ENCODE results near the gene TSPAN9. TPM values are rescaled to one million over a fixed set of nuclear protein-coding genes. Genes with fewer than 3 reads are reported as not detected.

The TSPAN9 gene
- total RNA-seq, 1 donor from 2014 or later, result 114 TPM

DNA sequence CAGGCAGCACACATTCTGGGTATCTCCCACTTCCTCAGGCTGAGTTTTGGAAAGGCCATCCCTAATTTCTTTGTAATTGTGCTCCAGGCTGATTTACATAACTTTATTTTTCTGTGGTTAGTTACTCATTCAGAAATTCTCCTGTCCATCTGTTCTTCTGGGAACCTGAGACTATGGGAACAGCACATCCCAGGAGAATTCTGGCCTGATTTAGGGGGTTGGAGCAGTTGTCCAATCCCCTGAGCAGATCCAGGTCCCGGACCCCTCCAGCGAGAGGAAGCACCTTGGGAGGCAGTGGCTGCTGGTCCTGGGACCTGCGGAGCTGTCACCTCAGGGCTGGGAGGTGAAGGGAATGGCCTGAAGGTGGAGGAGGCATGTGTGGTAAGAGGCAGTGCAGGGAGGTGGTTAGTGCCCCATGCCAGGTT, 40.4 kb downstream of the TSPAN9 start:
- H3K36me3 Mint-ChIP-seq (ENCODE audit: unreplicated experiment), result peaks cover 13% of the 10 kb centered on the region

DNA sequence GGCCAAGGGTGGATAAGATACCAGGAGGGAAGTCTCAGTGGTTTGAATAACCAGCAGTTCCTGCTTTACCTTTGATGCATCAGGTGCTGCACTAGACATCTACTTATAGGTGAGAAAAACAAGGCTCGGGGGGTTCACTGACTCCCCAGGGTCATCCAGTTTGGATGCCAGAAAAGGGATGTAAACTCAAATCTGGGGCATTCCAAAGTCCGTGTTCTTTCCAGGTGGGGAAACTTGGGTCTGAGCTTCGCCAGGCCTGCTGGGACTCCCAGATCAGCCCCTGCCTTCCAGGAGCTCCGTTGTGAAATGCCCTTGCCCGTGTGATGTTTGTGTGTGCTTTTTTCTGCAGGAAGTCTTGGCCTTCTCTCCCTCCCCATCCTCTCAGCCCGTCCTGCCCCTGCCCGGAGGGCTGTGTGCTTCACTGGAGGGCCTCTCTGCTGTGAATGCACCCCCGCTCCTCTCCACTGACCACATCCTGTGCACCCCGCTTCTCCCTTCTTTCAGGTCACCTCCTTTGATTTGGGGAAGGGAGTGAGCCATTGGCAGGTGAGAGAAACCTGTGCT, 42.1 kb downstream of the TSPAN9 start:
- Mint-ChIP-seq H3K4me3 (ENCODE audit: unreplicated experiment) (no peak overlapping the region), H3K27ac (ENCODE audit: unreplicated experiment) (peak overlapping the region; percentile 73), H3K9me3 (ENCODE audit: unreplicated experiment) (no peaks in the 10 kb centered on the region), H3K27me3 (ENCODE audit: unreplicated experiment) (no peaks in the 10 kb centered on the region), H3K36me3 (ENCODE audit: unreplicated experiment) (peaks cover 16% of the 10 kb centered on the region), H3K4me1 (ENCODE audit: unreplicated experiment) (peaks cover 73% of the 10 kb centered on the region)
- TF ChIP-seq, protein P1, sequence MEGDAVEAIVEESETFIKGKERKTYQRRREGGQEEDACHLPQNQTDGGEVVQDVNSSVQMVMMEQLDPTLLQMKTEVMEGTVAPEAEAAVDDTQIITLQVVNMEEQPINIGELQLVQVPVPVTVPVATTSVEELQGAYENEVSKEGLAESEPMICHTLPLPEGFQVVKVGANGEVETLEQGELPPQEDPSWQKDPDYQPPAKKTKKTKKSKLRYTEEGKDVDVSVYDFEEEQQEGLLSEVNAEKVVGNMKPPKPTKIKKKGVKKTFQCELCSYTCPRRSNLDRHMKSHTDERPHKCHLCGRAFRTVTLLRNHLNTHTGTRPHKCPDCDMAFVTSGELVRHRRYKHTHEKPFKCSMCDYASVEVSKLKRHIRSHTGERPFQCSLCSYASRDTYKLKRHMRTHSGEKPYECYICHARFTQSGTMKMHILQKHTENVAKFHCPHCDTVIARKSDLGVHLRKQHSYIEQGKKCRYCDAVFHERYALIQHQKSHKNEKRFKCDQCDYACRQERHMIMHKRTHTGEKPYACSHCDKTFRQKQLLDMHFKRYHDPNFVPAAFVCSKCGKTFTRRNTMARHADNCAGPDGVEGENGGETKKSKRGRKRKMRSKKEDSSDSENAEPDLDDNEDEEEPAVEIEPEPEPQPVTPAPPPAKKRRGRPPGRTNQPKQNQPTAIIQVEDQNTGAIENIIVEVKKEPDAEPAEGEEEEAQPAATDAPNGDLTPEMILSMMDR (IDR thresholded peaks at IDR 0.05), result no peak
- DNase-seq (ENCODE audit: extremely low spot score, unreplicated experiment), result no peak

More for the DNA sequence above, 40.4 kb downstream of the TSPAN9 start:
- TF ChIP-seq, protein P1 (IDR thresholded peaks at IDR 0.05), result no peak
- DNase-seq (ENCODE audit: extremely low spot score, unreplicated experiment), result no peak
- no peaks in the 10 kb centered on the region for H3K9me3 Mint-ChIP-seq (ENCODE audit: unreplicated experiment)
- no peaks in the 10 kb centered on the region for H3K27me3 Mint-ChIP-seq (ENCODE audit: unreplicated experiment)
- H3K4me1 Mint-ChIP-seq (ENCODE audit: unreplicated experiment), result peaks cover 58% of the 10 kb centered on the region
- peak overlapping the region; percentile 95 for H3K27ac Mint-ChIP-seq (ENCODE audit: unreplicated experiment)
- H3K4me3 Mint-ChIP-seq (ENCODE audit: unreplicated experiment), result peak overlapping the region; percentile 47

DNA sequence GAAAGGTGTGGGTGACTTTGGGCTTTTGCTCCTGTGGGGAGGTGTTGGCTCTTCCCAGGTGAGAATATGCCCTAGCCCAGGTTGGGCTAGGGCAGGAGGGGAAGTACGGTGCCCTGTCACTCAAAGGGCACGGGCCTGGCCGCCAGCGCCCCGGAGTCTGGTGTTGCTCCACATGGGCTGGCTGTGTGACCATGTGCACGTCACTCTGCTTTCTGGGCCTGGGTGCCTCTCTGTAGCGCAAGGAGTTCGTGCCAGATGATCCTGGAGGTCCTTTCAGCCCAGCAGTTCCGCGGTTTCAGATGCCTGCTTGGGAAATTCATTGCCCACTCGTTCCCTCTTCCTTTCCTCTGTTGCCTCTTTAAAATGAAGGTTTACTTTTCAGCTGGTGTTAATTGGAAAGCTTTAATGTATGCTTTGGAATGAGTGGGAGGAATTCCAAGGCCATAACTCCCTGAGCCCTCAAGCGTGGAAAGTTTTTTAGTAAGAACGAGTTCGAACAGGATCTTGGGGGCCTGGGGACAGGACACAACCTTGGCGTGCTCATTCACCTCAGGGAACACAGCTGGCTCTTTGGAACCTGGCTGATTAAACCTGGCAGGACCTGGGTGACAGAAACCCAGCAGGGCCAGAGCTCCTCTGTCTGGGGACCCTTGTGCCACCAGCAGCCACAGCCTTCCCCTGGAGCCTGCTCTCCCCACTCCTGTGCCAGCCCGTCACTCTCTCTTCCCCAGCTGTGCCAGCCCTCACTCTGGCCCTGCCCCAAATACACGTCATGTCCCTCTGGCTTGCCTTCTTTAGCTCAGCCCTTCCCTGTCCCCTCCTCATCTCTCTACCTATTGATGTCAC, 42.8 kb downstream of the TSPAN9 start:
- peaks cover 73% of the 10 kb centered on the region for H3K4me1 Mint-ChIP-seq (ENCODE audit: unreplicated experiment)
- no peaks in the 10 kb centered on the region for H3K27me3 Mint-ChIP-seq (ENCODE audit: unreplicated experiment)
- no peak for DNase-seq (ENCODE audit: extremely low spot score, unreplicated experiment)
- peak overlapping the region; percentile 10 for H3K4me3 Mint-ChIP-seq (ENCODE audit: unreplicated experiment)
- TF ChIP-seq, protein P1 (IDR thresholded peaks at IDR 0.05), result no peak
- H3K27ac Mint-ChIP-seq (ENCODE audit: unreplicated experiment), result peak overlapping the region; percentile 73
- H3K9me3 Mint-ChIP-seq (ENCODE audit: unreplicated experiment), result no peaks in the 10 kb centered on the region
- H3K36me3 Mint-ChIP-seq (ENCODE audit: unreplicated experiment), result peaks cover 16% of the 10 kb centered on the region

DNA sequence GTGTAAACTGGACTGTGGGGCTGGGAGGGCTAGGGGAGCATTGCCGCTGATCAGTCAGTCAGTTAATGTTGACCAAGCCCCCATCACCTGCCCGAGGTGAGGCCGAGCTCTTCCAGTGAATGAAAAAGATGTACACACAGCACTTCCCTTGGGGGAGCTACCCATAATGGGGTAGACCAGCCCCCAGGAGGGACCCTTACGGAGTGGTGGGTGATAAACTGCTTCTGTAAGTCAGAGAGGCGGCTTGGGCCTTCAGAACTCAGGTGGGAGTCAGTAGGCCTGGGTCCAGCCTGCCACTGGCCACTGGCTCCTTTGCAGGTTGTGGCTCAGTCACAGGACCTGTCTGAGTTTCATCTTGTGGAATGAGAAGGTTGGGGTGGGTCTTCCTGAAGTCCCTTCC, 43.5 kb downstream of the TSPAN9 start:
- peaks cover 19% of the 10 kb centered on the region for H3K36me3 Mint-ChIP-seq (ENCODE audit: unreplicated experiment)
- peaks cover 2% of the 10 kb centered on the region for H3K9me3 Mint-ChIP-seq (ENCODE audit: unreplicated experiment)
- no peaks in the 10 kb centered on the region for H3K27me3 Mint-ChIP-seq (ENCODE audit: unreplicated experiment)
- TF ChIP-seq, protein P1 (IDR thresholded peaks at IDR 0.05), result no peak
- H3K27ac Mint-ChIP-seq (ENCODE audit: unreplicated experiment), result peak overlapping the region; percentile 73
- peaks cover 71% of the 10 kb centered on the region for H3K4me1 Mint-ChIP-seq (ENCODE audit: unreplicated experiment)
- no peak overlapping the region for H3K4me3 Mint-ChIP-seq (ENCODE audit: unreplicated experiment)
- no peak for DNase-seq (ENCODE audit: extremely low spot score, unreplicated experiment)
